NOMO-1 (cell line): ENCODE results near the gene ITPKB.
A peak's percentile ranks its signal among the peaks of the same experiment; 100 is the strongest.
"Not testable (repeated sequence)": the region's sequence is repeated elsewhere in the genome, so short reads cannot be mapped to it uniquely, and the experiment has no call there.

Experiments
- DNase-seq, 2 experiments: peaks; one replicate each; lab custom pipeline; 2025; ENCODE audit not compliant: unreplicated experiment in 2 of 2; lab: John Stamatoyannopoulos, UW

Gene ITPKB

DNA sequence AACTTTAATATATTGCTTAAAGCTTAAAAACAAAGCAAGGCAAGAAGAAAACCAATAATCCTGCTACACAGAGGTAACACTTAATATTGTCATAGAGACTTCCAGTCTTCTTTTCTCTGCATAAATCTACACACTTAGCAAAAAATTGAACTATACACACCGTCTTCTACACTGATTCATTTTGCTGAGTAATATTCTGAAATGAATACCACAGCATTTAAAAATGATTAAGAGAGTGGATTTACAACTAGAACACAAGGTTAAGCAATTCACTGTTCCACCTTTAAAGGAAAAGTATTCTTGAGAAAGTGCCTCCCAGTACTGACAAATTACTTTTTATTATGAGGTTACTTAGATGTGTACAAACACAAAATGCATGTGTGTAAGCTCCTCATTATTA, 22.2 kb upstream of the ITPKB start:
- no peak for DNase-seq

DNA sequence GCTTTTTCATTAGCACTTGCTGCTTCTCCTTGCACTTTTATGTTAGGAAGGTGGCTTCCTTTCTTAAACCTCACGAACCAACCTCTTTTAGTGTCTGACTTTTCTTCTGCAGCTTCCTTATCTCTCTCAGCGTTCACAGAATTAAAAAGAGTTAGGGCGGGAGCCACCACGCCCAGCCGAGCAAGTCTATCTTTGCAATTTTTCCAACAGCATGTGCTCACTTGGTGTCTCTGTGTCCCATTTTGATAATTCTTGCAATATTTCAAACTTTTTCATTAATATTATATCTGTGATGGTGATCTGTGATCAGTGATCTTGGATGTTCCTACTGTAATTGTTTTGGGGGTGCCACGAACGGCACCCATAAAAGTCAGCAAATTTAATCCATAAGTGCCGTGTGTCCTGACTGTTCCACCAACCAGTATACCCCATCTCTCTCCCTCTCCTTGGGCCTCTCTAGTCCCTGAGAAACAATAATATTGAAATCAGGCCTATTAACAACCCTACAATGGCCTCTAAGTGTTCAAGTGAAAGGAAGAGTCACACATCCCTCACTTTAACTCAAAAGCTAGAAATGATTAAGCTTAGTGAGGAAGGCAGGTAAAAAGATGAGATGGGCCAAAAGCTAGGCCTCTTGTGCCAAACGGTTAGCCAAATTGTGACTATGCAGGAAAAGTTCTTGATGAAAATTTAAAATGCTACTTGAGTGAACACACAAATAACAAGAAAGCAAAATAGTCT, 15.9 kb upstream of the ITPKB start:
- DNase-seq, result no peak

GRCh38 chr1:226754097-226754496, 15.0 kb upstream of the ITPKB start:
- no peak for DNase-seq

GRCh38 chr1:226751703-226752102, 12.6 kb upstream of the ITPKB start:
- DNase-seq, result no peak

GRCh38 chr1:226751214-226751613, 12.1 kb upstream of the ITPKB start:
- no peak for DNase-seq

- no peak for DNase-seq
Observed at GRCh38 chr1:226749467-226749866, 10.4 kb upstream of the ITPKB start.

DNA sequence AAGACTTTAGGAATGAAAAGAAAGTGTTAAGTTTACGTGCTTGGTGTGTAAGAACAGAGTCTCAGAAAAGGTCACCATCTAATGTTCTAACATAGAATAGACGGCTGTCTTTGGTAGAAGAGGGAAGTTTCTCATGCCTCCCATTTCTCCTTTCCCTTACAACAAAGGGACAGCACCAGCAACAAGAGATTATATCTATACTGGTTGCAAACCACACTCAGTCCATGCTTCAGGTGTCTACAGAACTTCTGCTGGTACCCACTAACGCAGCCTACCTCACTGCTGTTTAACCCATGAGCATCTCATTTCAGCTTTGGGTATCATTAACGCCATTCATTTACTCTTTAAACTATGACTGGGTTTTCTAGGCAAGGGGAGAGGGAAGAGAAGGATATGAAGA, 9.2 kb upstream of the ITPKB start:
- no peak for DNase-seq

- not testable (repeated sequence) for DNase-seq
Observed at GRCh38 chr1:226747519-226748263, 8.6 kb upstream of the ITPKB start.

DNA sequence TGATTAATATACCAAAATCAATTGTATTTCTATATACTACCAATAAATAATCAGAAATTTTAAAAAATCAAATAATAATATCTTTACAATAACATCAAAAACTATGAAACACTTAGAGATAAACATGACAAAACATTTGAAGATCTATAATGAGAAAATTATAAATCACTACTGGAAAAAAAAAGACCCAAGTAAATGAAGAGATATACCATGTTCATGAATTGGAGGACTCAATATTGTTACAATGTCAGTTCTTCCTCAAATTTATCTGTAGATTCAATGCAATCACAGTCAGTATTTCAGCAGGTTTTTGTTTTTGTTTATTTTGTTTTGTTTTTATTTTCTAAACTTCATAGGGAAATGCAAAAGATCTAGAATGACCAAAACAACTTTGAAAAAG, 4.2 kb upstream of the ITPKB start:
- no peak for DNase-seq

DNA sequence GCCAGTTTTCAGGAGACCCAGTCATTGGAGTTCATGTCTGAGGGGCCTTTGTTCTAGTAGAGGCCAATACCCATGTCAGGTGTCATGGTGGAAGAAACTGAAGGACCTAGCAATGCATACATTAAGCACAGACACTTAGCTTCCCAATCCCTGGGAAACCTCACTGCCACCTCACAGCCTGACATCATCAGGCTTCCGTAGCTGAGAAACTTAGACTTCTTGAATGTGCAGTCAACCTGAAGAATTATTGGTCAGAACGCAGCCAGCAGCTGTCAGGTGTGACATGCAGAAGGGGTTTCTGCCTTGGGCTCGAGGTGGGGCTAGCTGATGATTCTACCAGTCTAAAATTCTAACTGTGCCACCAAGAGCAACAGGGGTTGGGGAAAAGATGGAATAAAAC, 1.9 kb upstream of the ITPKB start:
- DNase-seq, result no peak

GRCh38 chr1:226739696-226740065, 599 bp upstream of the ITPKB start:
- DNase-seq, result no peak

- DNase-seq, result peak; percentile 23 to 28
Observed at GRCh38 chr1:226738421-226738994, 574 bp downstream of the ITPKB start.

- peak; percentile 20 to 35 for DNase-seq
Observed at GRCh38 chr1:226737819-226738420, 1.2 kb downstream of the ITPKB start.

DNA sequence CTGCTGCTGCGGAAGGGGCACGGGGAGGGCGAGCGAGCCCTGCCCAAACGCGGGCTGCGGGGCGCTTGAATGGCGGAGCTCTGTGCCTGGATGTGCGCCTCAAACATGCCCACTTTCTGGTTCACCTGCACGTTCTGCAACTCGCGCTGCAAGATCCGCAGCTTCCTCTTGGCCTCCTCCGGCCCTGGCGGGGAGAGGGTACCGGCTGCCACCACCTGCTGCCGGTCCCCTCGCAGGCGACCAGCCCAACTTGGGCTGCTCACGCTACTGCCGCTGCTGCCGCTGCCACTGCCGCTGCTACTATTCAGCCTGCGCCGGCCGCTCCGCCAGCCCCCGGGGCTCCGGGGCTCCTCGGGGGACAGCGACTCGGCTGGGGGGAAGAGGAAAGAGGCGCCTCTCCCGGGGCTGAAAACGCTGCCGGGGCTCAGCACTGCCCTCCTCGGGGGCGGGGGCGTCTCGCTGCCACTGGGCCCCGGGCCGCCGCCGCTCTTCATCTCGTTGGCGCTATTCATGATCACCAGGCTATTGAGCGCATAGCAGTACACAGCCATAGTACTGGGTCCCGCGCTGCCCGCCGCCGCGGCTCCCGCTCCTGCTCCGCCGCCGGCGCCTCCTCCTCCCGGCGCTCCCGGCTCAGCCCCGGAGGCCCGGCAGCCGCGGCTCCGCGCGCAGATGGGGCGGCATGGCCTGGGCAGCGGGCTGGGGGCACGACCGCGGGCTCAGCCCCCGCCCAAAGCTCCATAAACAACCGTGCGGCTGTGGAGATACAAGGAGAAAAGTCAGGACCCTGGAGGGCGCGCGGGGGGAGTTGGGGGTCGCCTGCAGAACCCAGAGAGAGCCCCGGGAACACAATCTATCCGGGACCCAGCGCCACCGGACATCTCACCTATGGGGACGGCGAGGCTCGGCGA, 1.9 kb downstream of the ITPKB start:
- DNase-seq, result no peak

DNA sequence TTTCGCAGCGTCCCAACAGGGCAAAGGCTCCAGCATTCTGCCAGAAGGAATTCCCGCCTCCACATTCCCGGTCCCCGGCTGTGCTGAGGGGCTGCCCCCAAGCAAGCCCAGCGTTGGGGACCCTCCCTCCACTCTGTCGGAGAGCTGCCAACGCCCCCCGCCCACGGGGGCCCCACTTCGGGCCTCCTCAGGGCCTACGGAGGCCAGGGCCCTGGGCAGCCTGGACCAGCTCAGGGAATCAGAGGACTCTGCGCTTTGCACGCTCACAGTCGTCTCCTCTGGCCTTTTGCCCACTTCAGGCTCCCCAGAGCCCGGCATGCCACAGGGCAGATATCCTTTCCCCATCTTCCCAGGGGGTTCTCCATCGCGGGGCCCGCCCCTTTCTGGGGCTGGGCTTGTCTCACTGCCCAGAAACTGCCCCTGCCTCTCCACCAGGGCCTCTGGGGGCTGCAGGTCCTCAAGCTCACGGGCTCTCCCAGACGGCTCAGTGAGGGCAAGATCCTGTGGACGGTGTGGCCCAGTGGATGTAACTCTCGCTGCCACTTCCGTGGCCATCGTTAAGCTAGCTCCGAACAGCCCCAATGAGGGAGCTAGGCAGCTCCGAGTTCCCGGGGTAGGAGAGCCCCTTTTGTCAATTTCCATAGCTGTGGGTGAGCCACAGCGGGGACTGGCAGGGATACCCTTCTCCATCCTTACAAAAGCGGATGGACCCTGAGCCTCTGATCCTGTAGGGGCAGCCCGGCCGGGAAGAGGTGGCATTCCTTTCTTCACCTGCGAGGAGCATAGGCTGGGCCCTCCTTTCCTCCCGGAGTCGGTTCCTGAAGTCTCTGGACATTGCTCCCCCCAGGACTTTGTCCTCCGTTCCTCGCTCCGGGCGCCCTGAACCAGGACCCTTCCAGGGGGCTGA, 2.8 kb downstream of the ITPKB start:
- DNase-seq, result no peak

- no peak for DNase-seq
Observed at GRCh38 chr1:226735576-226735975, 3.5 kb downstream of the ITPKB start.

DNA sequence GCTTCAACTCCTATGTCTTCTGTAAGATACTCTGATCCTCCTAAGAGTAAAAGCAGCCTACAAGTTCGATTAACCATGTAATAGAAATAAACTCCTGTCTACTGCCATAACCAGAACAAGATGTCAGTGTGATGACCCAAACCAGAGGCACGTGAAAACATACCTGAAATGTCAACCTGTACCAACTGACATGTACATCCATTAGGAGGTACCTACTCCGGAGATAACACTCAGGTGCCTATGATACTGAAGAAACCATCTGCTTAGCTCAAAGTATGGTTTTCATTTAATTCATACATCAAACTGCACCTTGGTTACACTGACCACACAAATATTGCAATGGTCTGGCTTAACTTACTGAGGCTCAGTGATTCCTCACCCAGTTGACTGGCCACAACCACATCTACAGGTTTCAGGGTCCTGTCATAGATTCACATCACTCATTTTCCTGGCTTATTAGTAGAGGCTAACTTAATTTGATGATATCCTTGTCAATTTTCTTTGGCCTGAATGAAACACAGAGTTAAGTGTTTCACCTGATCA, 4.4 kb downstream of the ITPKB start:
- DNase-seq, result no peak

GRCh38 chr1:226733876-226734275, 5.2 kb downstream of the ITPKB start:
- no peak for DNase-seq

- DNase-seq, result no peak
Observed at GRCh38 chr1:226733304-226733703, 5.8 kb downstream of the ITPKB start.
